Liver (tissue), 3 donors: Measurements from ENCODE around the gene SMCO4.

ENCODE experiments used
- HNF4G ChIP-seq: IDR thresholded peaks from 2 replicates; pipeline ENCODE4 v1.6.1; 2016; ENCODE audit warnings: antibody characterized with exemption
- RAD21 ChIP-seq, 2 donors: IDR thresholded peaks; 2 replicates each; pipeline ENCODE4 v1.6.1; 2016; ENCODE audit warnings: antibody characterized with exemption in 2 of 2, mild to moderate bottlenecking in 2 of 2
- TF ChIP-seq, protein P1 (sequence below): fragments of 150-350 bp; IDR thresholded peaks from 2 replicates; pipeline ENCODE4 v1.5.1; 2017; ENCODE audit warnings: improper control_type of control experiment, low read depth, low read length; ENCODE audit not compliant: missing input control
- TF ChIP-seq, protein P2 (sequence below): IDR thresholded peaks from 2 replicates; pipeline ENCODE4 v1.6.1; 2016; ENCODE audit warnings: antibody characterized with exemption
- donor health status: healthy.
- donor health status: healthy.

DNA sequence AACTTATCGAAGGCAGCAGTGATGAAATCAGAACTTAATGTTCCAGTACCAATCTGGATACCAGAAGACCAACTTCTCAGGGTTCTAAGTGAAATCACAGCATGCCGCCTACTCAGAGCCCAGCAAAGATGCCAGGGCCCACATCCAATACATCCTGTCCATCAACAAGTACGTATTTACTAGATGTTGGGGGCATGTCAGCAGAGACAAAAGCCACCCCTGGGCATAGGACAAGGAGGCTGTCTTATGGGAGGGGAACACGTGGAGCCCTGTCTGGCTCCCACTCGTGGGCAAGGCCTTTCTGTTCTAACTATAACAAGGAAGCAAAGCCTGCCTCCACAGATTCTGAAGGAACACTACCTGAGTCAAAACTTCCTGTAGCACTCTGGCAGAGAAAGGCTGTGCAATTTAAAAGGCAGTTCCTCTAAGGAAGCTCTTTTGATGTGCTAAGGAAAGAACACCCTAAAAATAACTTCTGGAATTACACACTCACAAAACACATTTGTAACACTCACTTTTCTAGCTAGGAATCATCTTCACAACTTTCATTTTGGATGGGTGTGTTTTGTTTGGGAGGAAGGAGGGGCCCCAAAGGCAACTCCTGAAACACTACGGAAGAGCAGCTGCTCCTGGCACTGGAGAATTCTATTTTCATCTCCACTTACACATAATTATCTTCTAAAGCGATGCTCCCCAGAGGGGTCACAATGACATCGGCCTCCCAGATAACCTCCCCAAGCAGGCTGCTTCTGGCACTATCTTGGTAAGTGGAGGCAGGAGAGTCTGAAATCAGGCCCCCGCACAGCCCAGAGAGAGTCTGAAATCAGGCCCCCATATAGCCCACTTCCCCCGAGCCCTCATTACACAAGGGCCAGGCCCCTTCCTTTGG lies 14.2 kb downstream of the SMCO4 start:
- TF ChIP-seq, protein P1, sequence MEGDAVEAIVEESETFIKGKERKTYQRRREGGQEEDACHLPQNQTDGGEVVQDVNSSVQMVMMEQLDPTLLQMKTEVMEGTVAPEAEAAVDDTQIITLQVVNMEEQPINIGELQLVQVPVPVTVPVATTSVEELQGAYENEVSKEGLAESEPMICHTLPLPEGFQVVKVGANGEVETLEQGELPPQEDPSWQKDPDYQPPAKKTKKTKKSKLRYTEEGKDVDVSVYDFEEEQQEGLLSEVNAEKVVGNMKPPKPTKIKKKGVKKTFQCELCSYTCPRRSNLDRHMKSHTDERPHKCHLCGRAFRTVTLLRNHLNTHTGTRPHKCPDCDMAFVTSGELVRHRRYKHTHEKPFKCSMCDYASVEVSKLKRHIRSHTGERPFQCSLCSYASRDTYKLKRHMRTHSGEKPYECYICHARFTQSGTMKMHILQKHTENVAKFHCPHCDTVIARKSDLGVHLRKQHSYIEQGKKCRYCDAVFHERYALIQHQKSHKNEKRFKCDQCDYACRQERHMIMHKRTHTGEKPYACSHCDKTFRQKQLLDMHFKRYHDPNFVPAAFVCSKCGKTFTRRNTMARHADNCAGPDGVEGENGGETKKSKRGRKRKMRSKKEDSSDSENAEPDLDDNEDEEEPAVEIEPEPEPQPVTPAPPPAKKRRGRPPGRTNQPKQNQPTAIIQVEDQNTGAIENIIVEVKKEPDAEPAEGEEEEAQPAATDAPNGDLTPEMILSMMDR = no peak
- TF ChIP-seq, protein P2, sequence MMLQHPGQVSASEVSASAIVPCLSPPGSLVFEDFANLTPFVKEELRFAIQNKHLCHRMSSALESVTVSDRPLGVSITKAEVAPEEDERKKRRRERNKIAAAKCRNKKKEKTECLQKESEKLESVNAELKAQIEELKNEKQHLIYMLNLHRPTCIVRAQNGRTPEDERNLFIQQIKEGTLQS = no peak
- TF ChIP-seq RAD21 (IDR thresholded peaks at IDR 0.05) = no peak
- TF ChIP-seq HNF4G = no peak
